Stimulated activated CD4-positive, alpha-beta T cell treated with anti-CD3 and anti-CD28 coated beads, TNF-alpha, amount 100 ng/mL, for 24 hours (primary cell): ENCODE results near the gene SLC22A17.
"Not testable (repeated sequence)": the region's sequence is repeated elsewhere in the genome, so short reads cannot be mapped to it uniquely, and the experiment has no call there.

Experiments
- DNase-seq, 3 experiments: peaks; one replicate each; pipeline ENCODE4 v3.0.0-alpha.2; 2020; ENCODE audit warnings: low read depth in 3 of 3

Gene SLC22A17

DNA sequence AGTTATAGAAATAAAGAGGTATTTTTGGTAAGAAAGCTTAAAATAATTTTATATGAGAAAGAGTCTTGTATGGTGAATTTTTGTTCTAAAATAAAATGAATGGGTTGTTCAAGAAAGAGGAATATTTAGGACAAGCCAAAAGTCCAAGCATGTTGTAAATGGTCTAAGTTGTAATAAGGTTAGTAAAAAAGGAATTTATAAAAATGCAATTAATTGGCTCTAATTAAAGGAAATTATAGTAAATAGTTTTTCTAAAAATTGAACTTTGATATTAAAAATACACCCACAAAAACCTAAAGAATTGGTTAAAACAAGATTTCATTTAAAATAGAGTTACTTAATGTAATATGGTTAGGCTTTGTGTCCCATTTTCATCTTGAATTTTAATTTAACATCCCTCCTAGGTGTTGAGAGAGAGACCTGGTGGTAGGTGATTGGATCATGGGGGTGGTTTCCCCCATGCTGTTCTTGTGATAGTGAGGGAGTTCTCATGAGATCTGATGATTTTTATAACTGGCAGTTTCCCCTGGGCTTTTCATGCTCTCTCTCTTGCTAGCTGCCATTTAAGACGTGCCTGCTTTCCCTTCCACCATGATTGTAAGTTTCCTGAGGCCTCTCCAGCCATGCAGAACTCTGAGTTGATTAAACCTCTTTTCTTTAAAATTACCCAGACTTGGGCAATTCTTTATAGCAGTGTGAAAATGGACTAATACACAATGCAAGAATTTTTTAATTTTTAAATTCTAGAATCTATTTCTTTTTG lies 13.0 kb downstream of the SLC22A17 start:
- no peak for DNase-seq

DNA sequence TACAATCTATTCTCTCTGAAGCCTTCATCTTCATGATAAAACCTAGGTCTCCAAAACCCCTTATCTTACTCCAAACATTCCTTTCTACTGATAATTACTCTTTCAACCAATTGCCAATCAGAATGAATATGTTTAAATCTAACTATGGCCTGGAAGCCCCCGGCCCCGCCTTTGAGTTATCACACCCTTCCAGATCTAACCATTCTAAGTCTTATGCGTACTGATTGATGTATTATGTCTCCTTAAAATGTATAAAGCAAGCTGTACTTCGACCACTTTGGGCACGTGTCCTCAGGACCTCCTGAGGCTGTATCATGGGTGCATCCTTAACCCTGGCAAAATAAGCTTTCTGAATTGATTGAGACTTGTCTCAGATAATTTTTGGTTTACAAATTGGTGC lies 17.1 kb downstream of the SLC22A17 start:
- DNase-seq, result no peak

DNA sequence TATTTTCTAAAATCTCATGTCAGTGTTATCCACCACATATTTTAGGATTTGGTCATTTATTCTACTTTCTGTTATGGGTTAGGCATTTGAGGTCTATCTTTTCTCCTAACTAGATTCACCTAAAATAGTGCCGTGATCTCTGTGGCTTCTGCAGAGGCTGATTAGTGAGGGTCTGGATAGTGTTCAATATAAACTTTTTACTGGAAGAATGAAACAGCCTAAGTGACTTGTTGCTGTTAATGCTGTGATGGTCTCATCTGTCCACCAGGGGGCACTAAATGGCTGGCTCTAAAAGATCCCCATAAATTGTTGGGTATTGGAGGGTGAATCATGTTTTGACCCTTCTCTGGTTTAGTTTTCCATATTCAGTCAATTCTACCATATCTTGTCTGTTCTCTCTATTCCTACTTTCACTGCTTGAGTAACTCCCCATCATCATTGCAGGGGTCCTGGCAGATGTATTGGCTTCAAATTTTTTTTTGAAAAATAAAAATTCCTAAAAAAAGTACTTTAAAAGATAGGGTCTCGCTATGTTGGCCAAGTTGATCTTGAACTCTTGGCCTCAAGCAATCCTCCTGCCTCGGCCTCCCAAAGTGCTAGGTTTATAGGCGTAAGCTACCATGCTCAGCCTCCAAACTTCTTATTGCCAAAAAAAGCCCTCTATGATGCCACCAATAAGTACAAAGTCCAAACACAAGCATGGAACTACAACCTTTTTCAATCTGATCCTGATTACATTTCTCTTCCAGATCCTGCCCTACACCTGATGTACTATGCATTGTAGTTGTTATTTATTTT lies 24.5 kb downstream of the SLC22A17 start:
- peak; percentile 34 to 65 (median 57) for DNase-seq

DNA sequence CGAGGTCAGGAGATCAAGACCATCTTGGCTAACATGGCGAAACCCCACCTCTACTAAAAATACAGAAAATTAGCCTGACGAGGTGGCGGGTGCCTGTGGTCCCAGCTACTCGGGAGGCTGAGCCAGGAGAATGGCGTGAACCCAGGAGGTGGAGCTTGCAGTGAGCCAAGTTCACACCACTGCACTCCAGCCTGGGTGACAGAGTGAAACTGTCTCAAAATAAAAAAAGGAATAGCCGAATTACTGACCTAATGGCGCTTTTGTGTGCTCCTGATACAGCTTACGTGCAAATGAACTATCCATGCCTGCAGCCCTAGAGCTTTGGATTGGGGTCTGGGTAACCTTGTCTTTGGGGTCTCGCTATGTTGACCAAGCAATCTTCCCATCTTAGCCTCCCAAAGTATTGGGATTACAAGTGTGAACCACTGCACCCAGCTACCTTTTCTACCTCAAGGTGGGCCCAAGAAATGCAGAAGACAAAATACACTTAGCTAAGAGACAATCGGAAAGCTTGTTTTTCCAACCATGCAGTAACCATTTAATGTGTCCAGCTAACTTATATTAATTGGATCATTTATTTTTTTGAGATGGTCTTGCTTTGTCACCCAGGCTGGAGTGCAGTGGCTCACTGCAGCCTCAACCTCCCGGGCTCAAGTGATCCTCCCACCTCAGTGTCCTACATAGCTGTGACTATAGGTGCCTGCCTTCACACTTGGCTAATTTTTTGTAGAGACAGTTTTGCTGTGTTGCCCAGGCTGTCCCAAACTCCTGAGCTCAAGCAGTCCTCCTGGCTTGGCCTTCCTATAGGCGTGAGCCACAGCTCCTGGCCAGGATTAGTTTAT lies 26.0 kb downstream of the SLC22A17 start:
- no peak for DNase-seq

DNA sequence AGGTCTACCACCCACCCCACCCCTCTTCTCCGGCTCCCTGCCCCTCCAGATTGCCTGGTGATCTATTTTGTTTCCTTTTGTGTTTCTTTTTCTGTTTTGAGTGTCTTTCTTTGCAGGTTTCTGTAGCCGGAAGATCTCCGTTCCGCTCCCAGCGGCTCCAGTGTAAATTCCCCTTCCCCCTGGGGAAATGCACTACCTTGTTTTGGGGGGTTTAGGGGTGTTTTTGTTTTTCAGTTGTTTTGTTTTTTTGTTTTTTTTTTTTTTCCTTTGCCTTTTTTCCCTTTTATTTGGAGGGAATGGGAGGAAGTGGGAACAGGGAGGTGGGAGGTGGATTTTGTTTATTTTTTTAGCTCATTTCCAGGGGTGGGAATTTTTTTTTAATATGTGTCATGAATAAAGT lies 26.9 kb downstream of the SLC22A17 start:
- DNase-seq, result not testable (repeated sequence)

DNA sequence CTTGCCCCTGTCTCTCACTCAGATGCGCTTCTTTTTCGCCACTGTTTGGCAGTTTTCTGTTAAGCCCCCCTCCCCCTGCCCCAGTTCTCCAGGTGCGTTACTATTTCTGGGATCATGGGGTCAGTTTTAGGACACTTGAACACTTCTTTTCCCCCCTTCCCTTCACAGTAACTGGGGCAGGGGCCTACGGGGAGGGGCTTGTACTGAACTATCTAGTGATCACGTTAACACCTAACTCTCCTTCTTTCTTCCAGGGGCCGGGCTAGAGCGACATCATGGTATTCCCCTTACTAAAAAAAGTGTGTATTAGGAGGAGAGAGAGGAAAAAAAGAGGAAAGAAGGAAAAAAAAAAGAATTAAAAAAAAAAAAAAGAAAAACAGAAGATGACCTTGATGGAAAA lies 27.7 kb downstream of the SLC22A17 start:
- no peak for DNase-seq

DNA sequence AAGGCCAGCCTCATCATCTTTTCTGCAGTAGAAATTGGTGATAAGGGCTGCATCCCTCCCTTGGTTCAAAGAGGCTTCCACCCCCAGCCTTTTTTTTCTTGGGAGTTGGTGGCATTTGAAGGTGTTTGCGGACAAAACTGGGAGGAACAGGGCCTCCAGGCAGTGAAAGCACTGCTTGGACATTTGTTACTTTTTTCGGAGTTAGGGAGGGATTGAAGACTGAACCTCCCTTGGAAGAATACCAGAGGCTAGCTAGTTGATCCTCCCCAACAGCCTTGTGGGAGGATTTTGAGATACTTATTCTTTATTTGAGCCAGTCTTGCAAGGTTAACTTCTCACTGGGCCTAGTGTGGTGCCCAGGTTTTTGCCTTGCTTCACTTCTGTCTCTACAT lies 28.2 kb downstream of the SLC22A17 start:
- no peak for DNase-seq

DNA sequence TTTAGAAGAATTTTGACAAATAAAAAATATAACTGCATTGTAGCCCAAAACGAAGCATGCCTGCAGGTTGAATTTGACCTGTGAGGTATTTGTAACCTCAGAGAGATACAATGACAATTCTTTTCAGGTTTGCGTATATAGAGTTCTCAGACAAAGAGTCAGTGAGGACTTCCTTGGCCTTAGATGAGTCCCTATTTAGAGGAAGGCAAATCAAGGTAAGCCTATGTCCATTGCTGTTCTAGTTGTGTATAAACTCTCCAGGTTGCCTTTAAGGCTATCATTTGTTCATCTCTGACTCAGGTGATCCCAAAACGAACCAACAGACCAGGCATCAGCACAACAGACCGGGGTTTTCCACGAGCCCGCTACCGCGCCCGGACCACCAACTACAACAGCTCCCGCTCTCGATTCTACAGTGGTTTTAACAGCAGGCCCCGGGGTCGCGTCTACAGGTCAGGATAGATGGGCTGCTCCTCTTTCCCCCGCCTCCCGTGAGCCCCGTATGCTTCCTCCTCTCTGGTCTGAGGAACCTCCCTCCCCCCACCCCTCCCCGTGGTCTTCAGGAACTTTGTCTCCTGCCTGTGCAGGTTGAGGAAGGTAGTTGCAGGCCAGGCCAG lies 28.7 kb downstream of the SLC22A17 start:
- DNase-seq, result no peak

DNA sequence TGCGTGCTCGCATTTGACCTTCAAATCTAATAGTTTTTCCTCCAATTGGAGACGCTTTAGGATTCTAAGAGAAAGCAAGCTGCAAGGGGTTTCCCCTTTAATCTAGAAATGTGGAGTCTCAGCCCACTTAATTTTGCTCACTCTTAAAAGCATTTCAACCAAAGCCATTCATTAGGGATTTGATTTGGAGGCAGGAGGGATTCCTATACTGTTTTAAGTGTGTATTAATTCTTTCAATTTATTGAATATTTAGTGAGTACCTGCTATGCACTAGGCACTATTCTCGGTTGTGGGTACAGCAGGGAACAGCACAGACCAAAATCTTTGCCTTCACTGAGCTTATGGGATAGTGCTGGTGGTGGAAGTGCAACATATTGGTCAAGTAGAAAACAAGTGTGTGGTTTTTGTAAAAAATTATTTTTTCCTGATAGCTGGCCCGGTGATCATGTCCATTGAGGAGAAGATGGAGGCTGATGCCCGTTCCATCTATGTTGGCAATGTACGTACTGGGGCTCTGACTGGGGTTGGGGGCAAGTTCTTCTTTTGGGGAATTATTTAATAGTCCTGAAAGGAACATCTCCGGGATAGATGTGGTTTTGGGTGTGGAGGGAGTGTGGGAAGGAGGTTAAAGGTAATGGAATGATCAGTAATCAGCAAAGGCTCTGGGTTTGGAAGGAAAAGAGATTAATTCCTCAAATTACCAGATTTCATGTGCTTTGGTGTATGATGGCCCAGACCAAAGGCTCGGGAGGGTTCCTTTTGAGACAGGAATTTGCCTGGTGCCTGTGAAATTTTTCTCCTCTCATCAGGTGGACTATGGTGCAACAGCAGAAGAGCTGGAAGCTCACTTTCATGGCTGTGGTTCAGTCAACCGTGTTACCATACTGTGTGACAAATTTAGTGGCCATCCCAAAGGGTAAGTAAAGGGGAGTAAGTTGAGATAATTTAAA lies 29.8 kb downstream of the SLC22A17 start:
- DNase-seq, result no peak

DNA sequence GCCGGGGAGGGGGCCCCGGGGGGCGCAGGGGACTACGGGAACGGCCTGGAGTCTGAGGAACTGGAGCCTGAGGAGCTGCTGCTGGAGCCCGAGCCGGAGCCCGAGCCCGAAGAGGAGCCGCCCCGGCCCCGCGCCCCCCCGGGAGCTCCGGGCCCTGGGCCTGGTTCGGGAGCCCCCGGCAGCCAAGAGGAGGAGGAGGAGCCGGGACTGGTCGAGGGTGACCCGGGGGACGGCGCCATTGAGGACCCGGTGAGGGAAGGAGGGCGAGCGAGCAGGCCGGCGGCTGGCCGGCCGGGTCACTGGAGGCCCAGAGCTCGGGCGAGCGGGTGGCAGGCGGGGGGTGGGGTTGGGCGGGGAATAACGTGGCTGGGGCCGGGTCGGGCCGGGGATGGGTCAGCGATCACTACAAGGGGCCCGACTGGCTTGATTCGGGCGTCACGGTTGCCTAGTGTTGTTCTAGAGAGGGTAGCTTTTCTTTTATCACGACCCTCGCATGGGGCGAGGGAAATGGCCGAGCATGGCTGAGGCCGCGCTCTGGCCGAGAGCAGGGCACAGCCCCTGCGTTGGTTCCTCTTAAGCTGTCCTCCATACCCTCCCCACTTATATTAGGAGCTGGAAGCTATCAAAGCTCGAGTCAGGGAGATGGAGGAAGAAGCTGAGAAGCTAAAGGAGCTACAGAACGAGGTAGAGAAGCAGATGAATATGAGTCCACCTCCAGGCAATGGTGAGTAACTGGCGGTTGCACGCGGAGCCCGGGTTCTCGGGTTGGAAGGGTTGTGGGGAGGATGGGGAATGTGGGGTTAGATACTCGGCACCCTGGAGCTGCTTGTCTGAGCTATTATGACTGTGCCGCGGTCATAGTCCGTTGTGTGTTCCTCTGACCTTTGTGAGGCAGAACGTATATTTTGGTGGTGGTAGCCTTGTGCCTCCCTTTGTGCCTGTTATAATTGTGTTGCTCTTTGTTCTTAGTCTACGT lies 30.8 kb downstream of the SLC22A17 start:
- DNase-seq, result peak; percentile 31 to 58 (median 34)

DNA sequence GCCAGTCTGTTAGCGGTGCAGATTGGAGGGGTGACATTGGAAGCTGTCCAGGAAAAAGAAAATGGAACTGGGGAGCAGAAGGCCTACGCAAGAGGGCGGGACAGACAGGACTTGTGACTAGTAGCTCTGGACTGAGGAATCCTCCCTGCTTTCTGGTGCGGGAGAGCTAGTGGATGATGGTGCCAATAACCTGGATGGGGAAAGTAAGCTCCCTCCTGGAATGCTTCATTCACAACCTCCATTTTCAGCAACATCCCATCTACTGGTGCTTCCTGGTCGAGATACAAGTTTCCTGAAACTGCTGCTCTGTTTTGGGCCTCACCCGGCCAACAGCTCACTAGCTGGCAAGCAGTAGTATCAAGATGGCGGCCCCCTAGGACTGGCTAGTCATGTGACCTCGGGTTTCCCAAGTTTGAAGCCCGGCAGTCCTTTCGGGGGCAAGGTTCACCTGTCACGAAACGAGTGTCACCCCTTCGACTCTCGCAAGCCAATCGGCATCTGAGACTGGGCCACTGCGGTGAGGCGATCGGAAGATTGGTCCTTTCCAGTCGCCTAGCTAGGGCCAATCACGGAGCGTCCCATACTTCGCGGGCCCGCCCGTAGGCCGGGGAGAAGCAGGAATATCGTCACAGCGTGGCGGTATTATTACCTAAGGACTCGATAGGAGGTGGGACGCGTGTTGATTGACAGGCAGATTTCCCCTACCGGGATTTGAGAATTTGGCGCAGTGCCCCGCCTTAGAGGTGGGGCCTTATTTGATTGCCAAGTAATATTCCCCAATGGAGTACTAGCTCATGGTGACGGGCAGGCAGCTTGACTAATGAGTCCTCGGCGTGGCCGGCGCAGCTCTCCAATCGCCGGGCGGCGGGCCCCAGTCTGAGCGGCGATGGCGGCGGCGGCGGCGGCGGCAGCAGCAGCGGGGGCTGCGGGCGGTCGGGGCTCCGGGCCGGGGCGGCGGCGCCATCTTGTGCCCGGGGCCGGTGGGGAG lies 31.8 kb downstream of the SLC22A17 start, which contains the start of gene PABPN1:
TSS of gene PABPN1 (plus strand) at position 874 of the 988 bp plus-strand sequence. CDS start at position 887, 13 bp downstream.
- peak; percentile 92 to 96 (median 95) for DNase-seq

DNA sequence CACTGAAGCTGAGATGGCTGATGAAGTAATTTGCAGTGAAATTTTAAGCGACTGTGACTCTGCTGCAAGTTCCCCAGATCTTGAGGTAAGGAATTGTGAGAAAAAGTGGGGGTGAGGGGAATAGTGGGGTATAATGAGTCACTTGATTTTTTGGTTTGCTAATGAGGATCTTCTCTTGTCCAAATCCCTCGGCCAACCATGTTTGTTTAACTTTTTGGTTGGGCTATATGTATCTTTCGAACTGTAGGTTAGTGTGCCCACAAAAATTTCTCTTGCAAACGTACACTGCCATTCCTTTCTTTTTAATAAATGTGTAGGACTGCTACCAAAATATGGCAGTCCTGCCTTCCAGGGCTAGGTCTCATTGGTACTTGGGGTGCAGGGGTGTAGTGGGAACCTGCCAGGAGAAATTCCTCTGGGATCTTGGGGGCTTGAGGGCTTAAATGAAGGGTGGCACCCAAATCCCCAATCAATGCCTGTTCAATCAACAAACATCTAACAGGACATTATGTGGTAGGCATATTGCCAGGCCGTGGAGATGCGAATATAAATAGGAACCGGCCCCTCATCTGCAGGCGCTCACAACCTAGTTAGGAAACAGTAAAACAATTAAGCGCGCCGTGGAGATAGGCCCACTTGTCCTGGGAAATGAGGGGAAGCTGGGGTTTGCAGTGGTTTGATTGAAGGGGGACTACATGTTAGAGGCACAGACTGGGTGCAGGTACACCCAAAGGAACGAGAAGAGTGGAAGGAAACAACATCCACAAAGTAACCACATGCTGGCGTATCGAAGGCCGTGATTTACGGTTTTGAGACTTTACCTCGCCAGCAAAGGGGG lies 32.7 kb downstream of the SLC22A17 start:
- no peak for DNase-seq

DNA sequence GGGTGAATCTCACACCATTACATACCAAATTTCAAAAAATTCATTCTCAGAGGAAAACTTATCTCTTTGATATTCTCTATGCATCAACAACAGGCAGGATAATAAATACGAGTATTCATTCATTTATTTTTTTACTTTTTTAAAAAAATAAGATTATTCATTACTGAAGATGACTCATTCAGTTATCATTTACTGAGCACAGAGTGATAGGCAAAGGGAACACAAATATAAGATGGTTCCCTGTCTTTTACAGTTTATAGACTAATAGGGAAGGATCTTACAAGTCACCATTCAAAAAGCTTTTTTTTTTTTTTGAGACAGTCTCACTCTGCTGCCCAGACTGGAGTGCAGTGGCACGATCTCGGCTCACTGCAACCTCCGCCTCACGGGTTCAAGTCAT lies 36.4 kb downstream of the SLC22A17 start:
- DNase-seq, result no peak

DNA sequence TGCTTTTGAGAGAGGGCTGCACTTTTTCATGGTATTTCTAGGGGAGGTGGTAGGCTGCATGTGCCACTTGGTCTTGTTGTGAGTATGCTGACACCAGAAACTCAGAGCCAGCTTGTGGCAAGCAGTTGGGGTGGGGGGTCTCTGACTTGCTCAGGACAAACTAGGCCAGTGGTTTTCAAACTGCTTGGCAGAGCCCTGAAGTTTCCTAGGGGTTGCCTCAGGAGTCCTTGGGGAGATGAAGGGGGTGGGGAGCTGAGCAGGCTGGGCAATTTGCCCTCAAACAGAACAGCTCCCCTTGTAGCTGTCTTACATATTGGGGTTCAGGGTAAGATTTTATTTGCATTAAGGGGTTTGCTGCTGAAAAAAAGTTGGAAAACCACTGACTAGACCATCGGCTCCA lies 42.1 kb downstream of the SLC22A17 start:
- no peak for DNase-seq

DNA sequence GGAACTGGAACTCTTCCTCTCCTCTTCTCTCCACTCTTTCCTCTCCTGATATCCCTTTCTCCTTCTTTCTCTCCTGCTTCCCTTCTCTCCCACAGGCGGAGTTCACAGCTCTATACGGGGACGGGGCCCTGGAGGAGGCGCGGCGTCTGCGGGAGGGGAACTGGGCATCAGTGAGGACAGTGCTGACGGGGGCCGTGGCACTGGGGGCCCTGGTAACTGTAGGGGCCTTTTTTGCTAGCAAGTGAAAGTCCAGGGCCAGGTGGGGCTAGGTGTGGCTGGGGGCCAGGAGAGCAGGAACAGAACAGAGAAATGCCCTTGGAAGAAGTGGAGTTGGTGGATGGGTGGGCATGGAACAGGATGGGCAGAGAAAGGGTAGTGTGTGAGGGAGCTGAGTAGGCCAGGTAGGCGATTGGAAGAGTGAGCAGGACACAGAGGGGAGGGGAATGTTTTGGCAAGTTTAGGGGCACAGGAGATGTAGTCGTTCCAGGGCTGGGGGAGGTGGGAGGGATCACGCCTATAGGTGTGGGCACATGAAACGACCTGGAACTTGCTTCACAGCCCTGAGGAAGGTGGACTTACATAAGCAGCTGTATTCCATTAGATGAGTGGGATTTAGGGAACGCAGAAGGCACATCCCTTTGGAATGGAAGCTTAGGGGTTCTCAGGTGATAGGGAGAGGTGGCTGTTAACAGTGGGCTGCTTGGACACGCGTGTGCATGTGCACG lies 43.8 kb downstream of the SLC22A17 start:
- DNase-seq, result no peak
